CD14-positive monocyte (primary cell): ENCODE data around the gene EBLN1. TPM values are rescaled to one million over a fixed set of nuclear protein-coding genes. Genes with fewer than 3 reads are reported as not detected.

Experiments used
- DNase-seq, 3 donors: peaks; one replicate each; pipeline ENCODE4 v3.0.0-alpha.2; 2011 to 2022
- H2AFZ ChIP-seq: 2 replicates; pipeline ENCODE4 v1.6.0; 2012; ENCODE audit warnings: mild to moderate bottlenecking, low read depth, low read length, inconsistent platforms; ENCODE audit not compliant: insufficient read depth, poor library complexity, severe bottlenecking
- H3K27ac ChIP-seq, 2 donors: 1 replicate in 1 of 2; 2 replicates in 1 of 2; pipeline ENCODE4 v1.5.1; 2012 to 2013; ENCODE audit warnings: low read length in 2 of 2, control low read depth in 1 of 2, inconsistent platforms in 1 of 2, low read depth in 1 of 2, mild to moderate bottlenecking in 1 of 2
- H3K27me3 ChIP-seq, 2 donors: one replicate each; pipeline versions ENCODE4 v1.6.0 to v1.6.1; 2011 to 2013; ENCODE audit warnings: low read length in 2 of 2; ENCODE audit not compliant: control insufficient read depth in 2 of 2, insufficient read depth in 2 of 2
- H3K36me3 ChIP-seq, 2 donors: replicated peaks in 1 of 2; 1 replicate in 1 of 2; 2 replicates in 1 of 2; pipeline versions ENCODE4 v1.5.1 to v1.6.1; 2012 to 2013; ENCODE audit warnings: low read length in 2 of 2, control low read depth in 1 of 2, inconsistent platforms in 1 of 2, mild to moderate bottlenecking in 1 of 2; ENCODE audit not compliant: insufficient read depth in 2 of 2, control insufficient read depth in 1 of 2
- H3K4me1 ChIP-seq, 2 donors: 1 replicate in 1 of 2; 2 replicates in 1 of 2; pipeline versions ENCODE4 v1.5.1 to v1.6.1; 2012 to 2013; ENCODE audit warnings: low read length in 2 of 2, control low read depth in 1 of 2, inconsistent platforms in 1 of 2, mild to moderate bottlenecking in 1 of 2, moderate library complexity in 1 of 2; ENCODE audit not compliant: insufficient read depth in 2 of 2, control insufficient read depth in 1 of 2
- H3K4me2 ChIP-seq: replicated peaks from 2 replicates; pipeline ENCODE3; 2012; ENCODE audit warnings: low read length, moderate library complexity, mild to moderate bottlenecking; ENCODE audit not compliant: poor library complexity, severe bottlenecking; ENCODE audit errors: extremely low read depth
- H3K4me3 ChIP-seq, 3 experiments: fragments of 200-600 bp in 1 of 3; sonication (generic) in 1 of 3; replicated peaks in 1 of 3; 1 replicate in 2 of 3; 2 replicates in 1 of 3; pipeline ENCODE4 v1.5.1; 2011 to 2013; ENCODE audit warnings: low read length in 3 of 3, mild to moderate bottlenecking in 3 of 3, control low read depth in 2 of 3, low read depth in 2 of 3, inconsistent platforms in 1 of 3, moderate library complexity in 1 of 3
- H3K79me2 ChIP-seq: 2 replicates; pipeline ENCODE4 v1.6.0; 2012; ENCODE audit warnings: mild to moderate bottlenecking, control low read depth, inconsistent platforms, low read length, moderate library complexity; ENCODE audit not compliant: insufficient read depth
- H3K9ac ChIP-seq: 2 replicates; pipeline ENCODE4 v1.6.0; 2017; ENCODE audit warnings: low read length, mild to moderate bottlenecking; ENCODE audit not compliant: insufficient read depth, poor library complexity, severe bottlenecking
- H3K9me3 ChIP-seq, 2 donors: replicated peaks in 1 of 2; 1 replicate in 1 of 2; 2 replicates in 1 of 2; pipeline versions ENCODE4 v1.5.1 to v1.6.1; 2012 to 2013; ENCODE audit warnings: low read length in 2 of 2, control low read depth in 1 of 2; ENCODE audit not compliant: control insufficient read depth in 1 of 2, insufficient read depth in 1 of 2
- H4K20me1 ChIP-seq: 2 replicates; pipeline ENCODE4 v1.6.0; 2012; ENCODE audit warnings: mild to moderate bottlenecking, low read length, control low read depth, moderate library complexity; ENCODE audit not compliant: insufficient read depth
- H3K27ac Mint-ChIP-seq, 7 donors: one replicate each; pipeline ENCODE4 v1.8.0; 2020; ENCODE audit warnings: mild to moderate bottlenecking in 7 of 7, mixed read lengths in 7 of 7, moderate library complexity in 6 of 7, inconsistent platforms in 2 of 7
- H3K27me3 Mint-ChIP-seq, 3 donors: one replicate each; pipeline ENCODE4 v1.8.0; 2021 to 2022; ENCODE audit warnings: low read depth in 3 of 3, mild to moderate bottlenecking in 3 of 3, mixed read lengths in 3 of 3, moderate library complexity in 3 of 3, inconsistent platforms in 1 of 3
- H3K36me3 Mint-ChIP-seq, 2 donors: one replicate each; pipeline ENCODE4 v1.8.0; 2020; ENCODE audit warnings: mixed read lengths in 2 of 2, inconsistent platforms in 1 of 2, mild to moderate bottlenecking in 1 of 2
- H3K4me1 Mint-ChIP-seq: one replicate; pipeline ENCODE4 v1.8.0; 2020; ENCODE audit warnings: mild to moderate bottlenecking, mixed read lengths
- H3K4me3 Mint-ChIP-seq, 2 donors: one replicate each; pipeline ENCODE4 v1.8.0; 2020; ENCODE audit warnings: mild to moderate bottlenecking in 2 of 2, mixed read lengths in 2 of 2, moderate library complexity in 1 of 2
- H3K9me3 Mint-ChIP-seq, 7 donors: one replicate each; pipeline ENCODE4 v1.8.0; 2020 to 2022; ENCODE audit warnings: mixed read lengths in 7 of 7, mild to moderate bottlenecking in 6 of 7, moderate library complexity in 6 of 7, inconsistent platforms in 2 of 7
- WGBS: methylation state at CpG from one replicate; pipeline ENCODE4 v1.1.5; 2013; ENCODE audit warnings: missing lambda C conversion rate; ENCODE audit not compliant: insufficient coverage; 5-methylcytosine and 5-hydroxymethylcytosine counted together
- intact Hi-C, 2 donors: fragments of 100-400 bp; cut with micrococcal nuclease; formaldehyde crosslinking; loops; one replicate each; pipeline versions ENCODE4 v1.15.0 to v1.15.1; 2023
- polyA plus RNA-seq, 3 donors: library from polyadenylated mRNA; depleted of rRNA in 1 of 3; unstranded in 2 of 3; stranded (reverse) in 1 of 3; fragments of 300-500 nt in 2 of 3; fragments of >200 nt in 1 of 3; fragmentation: Illumina TruSeq in 2 of 3; gene quantifications; 1 replicate in 2 of 3; 2 replicates in 1 of 3; pipeline ENCODE4 v1.2.3, GENCODE V29; 2012 to 2021
- TF ChIP-seq, protein P1 (sequence below): fragments of 200-600 bp; IDR thresholded peaks from one replicate; pipeline ENCODE4 v1.8.0; 2022; ENCODE audit warnings: antibody characterized with exemption, mild to moderate bottlenecking

EBLN1 gene
- polyA plus RNA-seq, 3 donors, result not detected

DNA sequence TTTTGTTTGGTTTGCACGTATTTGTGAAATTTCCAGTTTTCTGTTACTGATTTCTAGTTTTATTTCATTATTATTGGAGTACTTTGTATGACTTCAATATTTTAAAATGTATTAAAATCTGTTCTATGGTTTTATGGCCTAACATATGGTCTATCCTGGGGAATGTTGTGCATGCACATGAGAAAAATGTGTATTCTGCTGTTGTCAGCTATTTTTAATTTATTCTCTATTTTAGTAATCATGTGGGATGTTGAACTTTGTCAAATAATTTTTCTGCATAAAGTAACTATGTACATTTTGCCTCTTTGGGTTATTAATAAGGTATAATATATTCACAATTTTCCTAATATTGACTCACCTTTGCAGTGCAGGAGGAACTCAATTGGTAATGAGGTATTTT lies 46.7 kb downstream of the EBLN1 start:
- DNase-seq, result no peak
- no peaks in the 10 kb centered on the region for H3K4me1 ChIP-seq
- H3K79me2 ChIP-seq, result no peaks in the 10 kb centered on the region
- no peak overlapping the region for H3K4me3 ChIP-seq
- no peak overlapping the region for H3K4me2 ChIP-seq
- H3K9me3 ChIP-seq, result no peaks in the 10 kb centered on the region
- Mint-ChIP-seq H3K27ac (no peak overlapping the region), H3K27me3 (peaks cover 0 to 2% (median 0%) of the 10 kb centered on the region in 3 donors), H3K4me3 (no peak overlapping the region), H3K9me3 (peaks cover 0 to 16% (median 8%) of the 10 kb centered on the region in 7 donors), H3K4me1 (no peaks in the 10 kb centered on the region), H3K36me3 (no peaks in the 10 kb centered on the region)
- intact Hi-C loops, result no loop called here
- no peak overlapping the region for H2AFZ ChIP-seq
- H4K20me1 ChIP-seq, result no peaks in the 10 kb centered on the region
- no peaks in the 10 kb centered on the region for H3K36me3 ChIP-seq
- H3K9ac ChIP-seq, result no peak overlapping the region
- no CpG with 5 or more reads among the region's 1 CpG for WGBS
- TF ChIP-seq, protein P1, sequence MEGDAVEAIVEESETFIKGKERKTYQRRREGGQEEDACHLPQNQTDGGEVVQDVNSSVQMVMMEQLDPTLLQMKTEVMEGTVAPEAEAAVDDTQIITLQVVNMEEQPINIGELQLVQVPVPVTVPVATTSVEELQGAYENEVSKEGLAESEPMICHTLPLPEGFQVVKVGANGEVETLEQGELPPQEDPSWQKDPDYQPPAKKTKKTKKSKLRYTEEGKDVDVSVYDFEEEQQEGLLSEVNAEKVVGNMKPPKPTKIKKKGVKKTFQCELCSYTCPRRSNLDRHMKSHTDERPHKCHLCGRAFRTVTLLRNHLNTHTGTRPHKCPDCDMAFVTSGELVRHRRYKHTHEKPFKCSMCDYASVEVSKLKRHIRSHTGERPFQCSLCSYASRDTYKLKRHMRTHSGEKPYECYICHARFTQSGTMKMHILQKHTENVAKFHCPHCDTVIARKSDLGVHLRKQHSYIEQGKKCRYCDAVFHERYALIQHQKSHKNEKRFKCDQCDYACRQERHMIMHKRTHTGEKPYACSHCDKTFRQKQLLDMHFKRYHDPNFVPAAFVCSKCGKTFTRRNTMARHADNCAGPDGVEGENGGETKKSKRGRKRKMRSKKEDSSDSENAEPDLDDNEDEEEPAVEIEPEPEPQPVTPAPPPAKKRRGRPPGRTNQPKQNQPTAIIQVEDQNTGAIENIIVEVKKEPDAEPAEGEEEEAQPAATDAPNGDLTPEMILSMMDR, result no peak
- no peaks in the 10 kb centered on the region for H3K27me3 ChIP-seq
- no peak overlapping the region for H3K27ac ChIP-seq

DNA sequence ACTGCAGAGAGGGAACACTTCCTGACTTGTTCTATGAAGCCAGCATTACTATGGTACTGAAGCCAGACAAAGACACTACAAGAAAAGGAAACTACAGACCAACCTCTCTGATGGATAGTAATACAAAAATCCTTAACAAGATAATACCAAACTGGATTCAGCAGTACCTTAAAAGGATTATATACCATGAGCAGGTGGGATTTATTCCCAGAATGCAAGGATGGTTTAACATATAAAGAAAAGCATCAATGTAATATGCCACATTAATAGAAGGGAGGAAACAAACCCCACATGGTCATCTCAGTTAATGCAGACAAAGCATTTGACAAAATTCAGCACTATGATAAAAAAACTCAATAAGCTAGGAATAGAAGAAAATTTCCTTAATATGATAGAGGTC lies 47.2 kb downstream of the EBLN1 start:
- H3K9me3 Mint-ChIP-seq, result peaks cover 0 to 16% (median 8%) of the 10 kb centered on the region in 7 donors
- TF ChIP-seq, protein P1, result no peak
- no peaks in the 10 kb centered on the region for H3K4me1 Mint-ChIP-seq
- no peak overlapping the region for H3K4me2 ChIP-seq
- no peak overlapping the region for H3K27ac Mint-ChIP-seq
- no peaks in the 10 kb centered on the region for H3K36me3 ChIP-seq
- intact Hi-C loops, result no loop called here
- H4K20me1 ChIP-seq, result no peaks in the 10 kb centered on the region
- H3K79me2 ChIP-seq, result no peaks in the 10 kb centered on the region
- H3K9me3 ChIP-seq, result no peaks in the 10 kb centered on the region
- no peaks in the 10 kb centered on the region for H3K4me1 ChIP-seq
- no peak for DNase-seq
- no peak overlapping the region for H2AFZ ChIP-seq
- peaks cover 0 to 2% (median 0%) of the 10 kb centered on the region in 3 donors for H3K27me3 Mint-ChIP-seq
- no peaks in the 10 kb centered on the region for H3K27me3 ChIP-seq
- no peak overlapping the region for H3K4me3 Mint-ChIP-seq
- no peaks in the 10 kb centered on the region for H3K36me3 Mint-ChIP-seq
- no peak overlapping the region for H3K4me3 ChIP-seq
- H3K27ac ChIP-seq, result no peak overlapping the region
- no peak overlapping the region for H3K9ac ChIP-seq
